Cardiac muscle cell (in vitro differentiated cells and primary cell): ENCODE measurements around the gene SYNJ2. TPM values are rescaled to one million over a fixed set of nuclear protein-coding genes. Genes with fewer than 3 reads are reported as not detected.

Experiments
- DNase-seq, 2 donors: peaks; one replicate each; pipeline versions ENCODE4 v3.0.0 to v3.0.0-alpha.2; 2010 to 2017; ENCODE audit warnings: low read depth in 1 of 2, low spot score in 1 of 2
- H3K27ac ChIP-seq: fragments of 200-600 bp; sonication (generic); 2 replicates; pipeline ENCODE4 v1.5.1; 2016
- H3K27me3 ChIP-seq: fragments of 200-600 bp; sonication (generic); 2 replicates; pipeline ENCODE4 v1.6.0; 2016; ENCODE audit warnings: control low read depth
- H3K36me3 ChIP-seq: fragments of 200-600 bp; sonication (generic); 2 replicates; pipeline ENCODE4 v1.5.1; 2016; ENCODE audit warnings: control low read depth
- H3K4me1 ChIP-seq: fragments of 200-600 bp; sonication (generic); 2 replicates; pipeline ENCODE4 v1.8.1; 2017; ENCODE audit warnings: low read depth, mild to moderate bottlenecking, mixed run types
- H3K4me3 ChIP-seq: fragments of 200-600 bp; sonication (generic); 2 replicates; pipeline ENCODE4 v1.5.1; 2016; ENCODE audit warnings: mild to moderate bottlenecking
- H3K9me3 ChIP-seq: fragments of 200-600 bp; sonication (generic); 2 replicates; pipeline ENCODE4 v1.5.1; 2017; ENCODE audit warnings: low read depth, mild to moderate bottlenecking, control low read depth
- polyA plus RNA-seq: library from polyadenylated mRNA; unstranded; fragments of >200 nt; fragmentation: Nextera tagmentation; extraction: Ambion mirVana; gene quantifications from 2 replicates; pipeline ENCODE4 v1.2.1, GENCODE V29; 2016
- total RNA-seq: library from RNA; depleted of rRNA; stranded (reverse); fragments of >200 nt; gene quantifications from 2 replicates; pipeline ENCODE4 v1.2.3, GENCODE V29; 2016
- TF ChIP-seq, protein P1 (sequence below): IDR thresholded peaks from 2 replicates; pipeline ENCODE4 v1.5.1; 2012; ENCODE audit warnings: low read depth, mild to moderate bottlenecking, low read length

The SYNJ2 gene
- total and polyA plus RNA-seq, 2 experiments from 2014 or later, result 2.1 to 2.9 TPM

DNA sequence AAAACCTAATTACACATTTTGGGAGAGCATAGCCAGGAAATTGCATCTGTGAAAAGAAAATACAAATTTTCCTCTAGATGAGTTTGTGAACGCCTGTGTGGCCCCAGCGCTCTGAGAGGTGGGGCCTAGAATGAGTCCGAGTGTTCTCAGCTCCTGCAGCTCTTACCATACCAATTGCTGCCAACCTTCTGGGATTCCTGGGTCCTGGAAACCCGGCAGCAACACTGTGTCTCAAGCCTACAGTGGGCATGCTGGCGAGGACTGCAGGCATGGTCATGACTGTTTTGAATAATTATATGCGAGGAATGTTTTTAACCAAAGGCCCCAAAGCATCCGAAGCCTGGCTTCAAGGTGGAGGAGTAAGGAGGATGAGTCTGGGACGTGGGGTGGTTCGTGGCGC is 96.0 kb downstream of the SYNJ2 start:
- Histone ChIP-seq H3K27ac (no peak overlapping the region), H3K36me3 (no peaks in the 10 kb centered on the region), H3K27me3 (no peaks in the 10 kb centered on the region), H3K4me1 (no peaks in the 10 kb centered on the region), H3K9me3 (no peaks in the 10 kb centered on the region), H3K4me3 (no peak overlapping the region)
- TF ChIP-seq, protein P1, sequence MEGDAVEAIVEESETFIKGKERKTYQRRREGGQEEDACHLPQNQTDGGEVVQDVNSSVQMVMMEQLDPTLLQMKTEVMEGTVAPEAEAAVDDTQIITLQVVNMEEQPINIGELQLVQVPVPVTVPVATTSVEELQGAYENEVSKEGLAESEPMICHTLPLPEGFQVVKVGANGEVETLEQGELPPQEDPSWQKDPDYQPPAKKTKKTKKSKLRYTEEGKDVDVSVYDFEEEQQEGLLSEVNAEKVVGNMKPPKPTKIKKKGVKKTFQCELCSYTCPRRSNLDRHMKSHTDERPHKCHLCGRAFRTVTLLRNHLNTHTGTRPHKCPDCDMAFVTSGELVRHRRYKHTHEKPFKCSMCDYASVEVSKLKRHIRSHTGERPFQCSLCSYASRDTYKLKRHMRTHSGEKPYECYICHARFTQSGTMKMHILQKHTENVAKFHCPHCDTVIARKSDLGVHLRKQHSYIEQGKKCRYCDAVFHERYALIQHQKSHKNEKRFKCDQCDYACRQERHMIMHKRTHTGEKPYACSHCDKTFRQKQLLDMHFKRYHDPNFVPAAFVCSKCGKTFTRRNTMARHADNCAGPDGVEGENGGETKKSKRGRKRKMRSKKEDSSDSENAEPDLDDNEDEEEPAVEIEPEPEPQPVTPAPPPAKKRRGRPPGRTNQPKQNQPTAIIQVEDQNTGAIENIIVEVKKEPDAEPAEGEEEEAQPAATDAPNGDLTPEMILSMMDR, result no peak
- no peak for DNase-seq

DNA sequence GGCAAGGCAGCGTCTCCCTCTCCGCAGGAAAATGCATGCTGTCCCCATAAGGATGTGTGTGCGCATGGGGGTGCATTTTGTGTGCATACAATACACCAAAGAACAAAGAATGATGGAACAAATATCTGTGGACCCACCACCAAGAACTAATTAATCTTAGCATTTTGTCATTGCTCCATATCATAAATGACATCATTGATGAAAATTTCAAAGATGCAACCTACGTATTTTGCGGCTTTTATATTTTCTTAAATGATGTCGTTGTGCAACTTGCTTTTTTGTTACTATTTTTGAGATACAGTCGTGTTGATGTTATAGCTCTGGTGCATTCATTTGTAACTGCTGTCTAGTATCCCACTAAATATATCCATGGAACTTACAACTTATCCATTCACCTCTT is 96.7 kb downstream of the SYNJ2 start:
- no peak overlapping the region for H3K4me3 ChIP-seq
- TF ChIP-seq, protein P1, result no peak
- no peaks in the 10 kb centered on the region for H3K27me3 ChIP-seq
- no peak overlapping the region for H3K27ac ChIP-seq
- DNase-seq, result no peak
- H3K9me3 ChIP-seq, result no peaks in the 10 kb centered on the region
- H3K4me1 ChIP-seq, result no peaks in the 10 kb centered on the region
- H3K36me3 ChIP-seq, result no peaks in the 10 kb centered on the region

DNA sequence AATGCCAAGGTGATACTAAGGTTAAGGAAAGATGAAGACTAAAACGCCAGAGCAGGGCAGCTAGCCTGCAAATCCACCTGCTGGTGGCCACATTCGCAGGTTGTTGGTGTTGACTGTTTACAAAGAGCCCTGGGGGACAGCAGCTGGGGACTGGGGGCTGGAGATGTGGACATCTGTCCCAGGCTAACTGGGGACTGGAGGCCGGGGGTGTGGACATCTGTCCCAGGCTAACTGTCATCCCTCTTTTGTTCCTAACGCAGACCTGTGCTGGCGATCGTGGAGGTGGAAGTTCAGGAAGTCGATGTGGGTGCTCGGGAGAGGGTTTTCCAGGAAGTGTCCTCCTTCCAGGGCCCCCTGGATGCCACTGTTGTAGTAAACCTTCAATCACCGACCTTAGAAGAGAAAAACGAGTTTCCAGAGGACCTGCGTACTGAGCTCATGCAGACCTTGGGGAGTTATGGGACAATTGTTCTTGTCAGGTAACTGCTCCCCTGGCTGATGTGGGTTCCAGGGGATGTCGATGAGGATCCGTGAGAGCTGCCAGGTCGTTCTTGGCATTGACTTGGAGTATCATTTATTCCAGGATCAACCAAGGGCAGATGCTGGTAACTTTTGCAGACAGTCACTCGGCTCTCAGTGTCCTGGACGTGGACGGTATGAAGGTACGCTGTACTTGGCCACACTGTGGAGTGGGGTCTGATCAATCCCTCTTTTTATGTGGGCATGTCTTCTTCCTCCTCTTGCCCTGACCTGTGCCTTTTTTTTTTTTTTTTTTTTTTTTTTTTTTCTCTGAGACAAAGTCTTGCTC is 99.4 kb downstream of the SYNJ2 start:
- H3K27ac ChIP-seq, result no peak overlapping the region
- TF ChIP-seq, protein P1, result no peak
- no peaks in the 10 kb centered on the region for H3K27me3 ChIP-seq
- no peaks in the 10 kb centered on the region for H3K4me1 ChIP-seq
- DNase-seq, result no peak
- no peaks in the 10 kb centered on the region for H3K36me3 ChIP-seq
- H3K9me3 ChIP-seq, result no peaks in the 10 kb centered on the region
- H3K4me3 ChIP-seq, result no peak overlapping the region

DNA sequence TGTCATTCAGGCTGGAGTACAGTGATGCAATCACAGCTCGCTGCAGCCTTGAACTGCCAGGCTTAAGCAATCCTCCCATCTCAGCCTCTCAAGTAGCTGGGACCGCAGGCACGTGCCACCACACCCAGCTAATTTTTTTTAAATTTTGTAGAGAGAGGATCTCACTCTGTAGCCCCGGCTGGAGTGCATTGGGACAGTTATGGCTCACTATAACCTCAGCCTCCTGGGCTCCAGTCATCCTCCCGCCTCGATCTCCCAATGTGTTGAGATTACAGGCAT is 99.9 kb downstream of the SYNJ2 start:
- Histone ChIP-seq H3K9me3 (no peaks in the 10 kb centered on the region), H3K4me3 (no peak overlapping the region), H3K27ac (no peak overlapping the region), H3K27me3 (no peaks in the 10 kb centered on the region), H3K4me1 (no peaks in the 10 kb centered on the region), H3K36me3 (no peaks in the 10 kb centered on the region)
- TF ChIP-seq, protein P1, result no peak
- DNase-seq, result no peak

DNA sequence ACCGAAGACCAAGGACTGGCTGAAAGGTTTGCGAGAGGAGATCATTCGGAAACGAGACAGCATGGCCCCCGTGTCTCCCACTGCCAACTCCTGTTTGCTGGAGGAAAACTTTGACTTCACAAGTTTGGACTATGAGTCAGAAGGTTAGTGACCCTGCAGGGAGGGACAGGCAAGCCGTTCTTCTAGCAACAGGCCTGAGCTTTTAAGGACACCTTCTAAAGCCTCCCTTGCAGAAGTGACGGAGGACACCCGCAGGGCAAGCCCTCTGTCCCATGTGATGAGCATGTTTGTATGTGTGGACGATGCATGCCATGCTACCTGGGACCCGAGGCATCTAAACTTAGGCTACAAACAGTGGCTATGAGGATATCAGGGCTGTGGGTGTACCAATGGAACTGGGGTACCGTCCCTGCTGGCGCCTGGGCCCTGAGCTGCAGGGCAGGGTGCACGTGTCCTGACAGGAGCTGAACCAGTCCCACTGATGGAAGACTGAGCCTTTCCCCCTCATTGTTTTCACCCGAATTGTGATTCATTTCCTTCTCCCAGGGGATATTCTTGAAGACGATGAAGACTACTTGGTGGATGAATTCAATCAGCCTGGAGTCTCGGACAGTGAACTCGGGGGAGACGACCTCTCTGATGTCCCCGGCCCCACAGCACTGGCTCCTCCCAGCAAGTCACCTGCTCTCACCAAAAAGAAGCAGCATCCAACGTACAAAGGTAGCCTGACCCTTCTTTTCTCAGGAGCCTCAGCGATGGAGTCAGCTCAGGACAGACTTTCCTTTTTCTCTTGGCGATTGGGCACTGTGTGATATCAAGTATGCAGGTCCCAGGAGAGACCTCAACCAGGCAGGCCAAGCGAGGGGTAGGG is 102.0 kb downstream of the SYNJ2 start:
- Histone ChIP-seq H3K4me1 (no peaks in the 10 kb centered on the region), H3K27ac (no peak overlapping the region), H3K27me3 (no peaks in the 10 kb centered on the region), H3K4me3 (no peak overlapping the region), H3K9me3 (no peaks in the 10 kb centered on the region), H3K36me3 (no peaks in the 10 kb centered on the region)
- TF ChIP-seq, protein P1, result no peak
- DNase-seq, result no peak
